ENCODE data around the gene PCDHGB7. TPM values are rescaled to one million over a fixed set of nuclear protein-coding genes. Genes with fewer than 3 reads are reported as not detected.
A peak's percentile ranks its signal among the peaks of the same experiment; 100 is the strongest.

Gene PCDHGB7
- polyA plus RNA-seq, 1 of the 3 experiments (the other 2 are of a cell fraction): 19.1 TPM

- peaks cover 2% of the 10 kb centered on the region; the same call in 1 of the 2 replicates for H3K9me3 ChIP-seq
- H3K4me3 ChIP-seq (ENCODE audit: low read depth in 2 of 2, low read length in 1 of 2): no peak overlapping the region; a peak in 1 of 4 replicates
- CTCF ChIA-PET: interaction anchor here (0.6 kb wide), 1 partner anchor 85 kb away, joined by 3 read pairs; no protein-coding TSS in a partner anchor
- POLR2A ChIA-PET: no interaction called here
- H3K27ac ChIP-seq (ENCODE audit: low read depth in 2 of 2, low read length in 1 of 2): no peak overlapping the region
- no peak overlapping the region for H3K4me2 ChIP-seq
- H3K36me3 ChIP-seq (replicated peaks in 1 of 2; ENCODE audit: control insufficient read depth in 1 of 2, insufficient read depth in 2 of 2, low read length in 1 of 2): no peaks in the 10 kb centered on the region
- 0 out of 2 replicates have a peak, but pooled peaks cover 5% of the 10 kb centered on the region for H3K79me2 ChIP-seq (ENCODE audit: insufficient read depth)
- DNase-seq: no peak
- no peaks in the 10 kb centered on the region for H3F3A ChIP-seq (replicated peaks; ENCODE audit: insufficient read depth)
- no peak overlapping the region for H2AFZ ChIP-seq (ENCODE audit: low read depth)
- H3K9ac ChIP-seq: no peak overlapping the region
- WGBS (ENCODE audit: low lambda C conversion rate): 80% methylated on average over 10 of the region's 10 CpGs
- no peaks in the 10 kb centered on the region for H3K4me1 ChIP-seq (ENCODE audit: control insufficient read depth in 1 of 2, insufficient read depth in 2 of 2, low read depth in 1 of 2, low read length in 1 of 2)
- H4K20me1 ChIP-seq (ENCODE audit: insufficient read depth): no peaks in the 10 kb centered on the region
- H3K27me3 ChIP-seq (ENCODE audit: insufficient read depth): no peaks in the 10 kb centered on the region
- no peaks in the 10 kb centered on the region for H3K9me2 ChIP-seq
- no peak for TF ChIP-seq CHD2 (IDR thresholded peaks at IDR 0.05; ENCODE audit: low read length, partially characterized antibody)
- 0 out of 2 replicates have a peak, but pooled peaks have one; percentile 7 for TF ChIP-seq CTCF (IDR thresholded peaks at IDR 0.05)
These were observed 22.1 kb downstream of the PCDHGB7 start for GRCh38 chr5:141439411-141440141.

GRCh38 chr5:141440341-141440740 is 22.9 kb downstream of the PCDHGB7 start:
- 79% methylated on average over 9 of the region's 9 CpGs for WGBS (ENCODE audit: low lambda C conversion rate)
- H3K79me2 ChIP-seq (ENCODE audit: insufficient read depth): 0 out of 2 replicates have a peak, but pooled peaks cover 3% of the 10 kb centered on the region

More at GRCh38 chr5:141440341-141440740, 22.9 kb downstream of the PCDHGB7 start:
- POLR2A ChIA-PET: no interaction called here
- no peaks in the 10 kb centered on the region for H3K27me3 ChIP-seq (ENCODE audit: insufficient read depth)
- H3K4me1 ChIP-seq (ENCODE audit: control insufficient read depth in 1 of 2, insufficient read depth in 2 of 2, low read depth in 1 of 2, low read length in 1 of 2): no peaks in the 10 kb centered on the region
- H3K4me3 ChIP-seq (ENCODE audit: low read depth in 2 of 2, low read length in 1 of 2): peak overlapping the region in 1 of 2 experiments; percentile 12; a peak in 1 of 4 replicates
- H3K27ac ChIP-seq (ENCODE audit: low read depth in 2 of 2, low read length in 1 of 2): no peak overlapping the region
- no peak for DNase-seq
- no peak overlapping the region for H2AFZ ChIP-seq (ENCODE audit: low read depth)
- H3K9me2 ChIP-seq: no peaks in the 10 kb centered on the region
- no peaks in the 10 kb centered on the region for H3F3A ChIP-seq (replicated peaks; ENCODE audit: insufficient read depth)
- H3K9ac ChIP-seq: no peak overlapping the region
- H3K9me3 ChIP-seq: peaks cover 4% of the 10 kb centered on the region; the same call in 1 of the 2 replicates
- TF ChIP-seq IRF3 (IDR thresholded peaks at IDR 0.05; ENCODE audit: low read depth, low read length) (no peak), ELF1 (IDR thresholded peaks at IDR 0.05) (no peak), RFX5 (IDR thresholded peaks at IDR 0.05; ENCODE audit: low read length) (no peak), CHD2 (IDR thresholded peaks at IDR 0.05; ENCODE audit: low read length, partially characterized antibody) (no peak)
- CTCF ChIA-PET: no interaction called here
- no peaks in the 10 kb centered on the region for H4K20me1 ChIP-seq (ENCODE audit: insufficient read depth)
- no peaks in the 10 kb centered on the region for H3K36me3 ChIP-seq (replicated peaks in 1 of 2; ENCODE audit: control insufficient read depth in 1 of 2, insufficient read depth in 2 of 2, low read length in 1 of 2)
- H3K4me2 ChIP-seq: no peak overlapping the region
